Stimulated activated CD4-positive, alpha-beta T cell treated with anti-CD3 and anti-CD28 coated beads, Interleukin-2, amount 100 ng/mL, for 24 hours (primary cell): ENCODE results near the gene SUSD2.
"Not testable (repeated sequence)": the region's sequence is repeated elsewhere in the genome, so short reads cannot be mapped to it uniquely, and the experiment has no call there.

Source experiments
- DNase-seq, 2 donors: peaks; one replicate each; pipeline ENCODE4 v3.0.0-alpha.2; 2020

Gene SUSD2, protein sequence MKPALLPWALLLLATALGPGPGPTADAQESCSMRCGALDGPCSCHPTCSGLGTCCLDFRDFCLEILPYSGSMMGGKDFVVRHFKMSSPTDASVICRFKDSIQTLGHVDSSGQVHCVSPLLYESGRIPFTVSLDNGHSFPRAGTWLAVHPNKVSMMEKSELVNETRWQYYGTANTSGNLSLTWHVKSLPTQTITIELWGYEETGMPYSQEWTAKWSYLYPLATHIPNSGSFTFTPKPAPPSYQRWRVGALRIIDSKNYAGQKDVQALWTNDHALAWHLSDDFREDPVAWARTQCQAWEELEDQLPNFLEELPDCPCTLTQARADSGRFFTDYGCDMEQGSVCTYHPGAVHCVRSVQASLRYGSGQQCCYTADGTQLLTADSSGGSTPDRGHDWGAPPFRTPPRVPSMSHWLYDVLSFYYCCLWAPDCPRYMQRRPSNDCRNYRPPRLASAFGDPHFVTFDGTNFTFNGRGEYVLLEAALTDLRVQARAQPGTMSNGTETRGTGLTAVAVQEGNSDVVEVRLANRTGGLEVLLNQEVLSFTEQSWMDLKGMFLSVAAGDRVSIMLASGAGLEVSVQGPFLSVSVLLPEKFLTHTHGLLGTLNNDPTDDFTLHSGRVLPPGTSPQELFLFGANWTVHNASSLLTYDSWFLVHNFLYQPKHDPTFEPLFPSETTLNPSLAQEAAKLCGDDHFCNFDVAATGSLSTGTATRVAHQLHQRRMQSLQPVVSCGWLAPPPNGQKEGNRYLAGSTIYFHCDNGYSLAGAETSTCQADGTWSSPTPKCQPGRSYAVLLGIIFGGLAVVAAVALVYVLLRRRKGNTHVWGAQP

DNA sequence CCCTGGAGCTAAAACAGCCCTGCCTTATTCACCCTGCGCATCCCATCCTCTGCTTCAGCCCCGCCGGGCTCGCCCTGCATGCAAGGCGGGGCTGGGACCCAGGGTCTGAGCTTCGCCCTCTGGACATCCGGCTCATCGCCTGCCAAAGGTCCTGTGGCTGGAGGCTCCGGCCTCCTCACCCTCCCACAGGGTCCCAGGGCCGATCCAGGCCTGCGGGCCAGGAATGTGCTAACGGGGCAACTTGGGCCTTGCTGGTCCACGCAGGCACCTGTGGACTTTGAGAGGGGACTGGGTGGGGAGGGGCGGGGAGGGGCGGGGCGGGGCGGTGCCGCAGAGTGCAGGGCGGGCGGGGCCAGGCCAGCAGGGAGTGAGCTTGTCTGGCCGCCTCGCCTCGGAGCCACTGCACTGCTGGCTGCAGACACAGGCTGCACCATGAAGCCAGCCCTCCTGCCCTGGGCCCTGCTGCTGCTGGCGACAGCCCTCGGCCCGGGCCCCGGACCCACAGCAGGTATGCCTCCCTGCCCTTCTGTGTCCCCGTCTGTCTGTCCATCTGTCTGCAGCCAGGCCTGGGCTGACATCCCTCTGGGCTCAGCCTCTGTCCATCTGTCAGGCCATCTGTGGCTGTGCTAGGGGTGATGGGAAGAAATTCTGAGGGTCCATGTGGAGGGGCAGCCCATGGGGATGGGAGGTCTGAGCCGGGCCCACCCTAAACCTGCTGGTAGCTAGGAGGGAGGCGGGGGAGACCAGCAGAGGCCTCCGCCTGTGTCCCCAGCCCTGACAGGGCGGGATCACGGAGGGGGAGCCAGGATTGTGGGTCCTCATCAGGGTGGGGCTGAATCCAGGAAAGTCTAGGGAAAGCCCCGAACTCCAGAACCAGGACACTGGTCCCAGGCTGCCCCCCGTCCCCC is at the start of gene SUSD2:
TSS of gene SUSD2 (plus strand) at position 400 of the 908 bp plus-strand sequence. CDS start at position 433, 33 bp downstream.
- no peak for DNase-seq

DNA sequence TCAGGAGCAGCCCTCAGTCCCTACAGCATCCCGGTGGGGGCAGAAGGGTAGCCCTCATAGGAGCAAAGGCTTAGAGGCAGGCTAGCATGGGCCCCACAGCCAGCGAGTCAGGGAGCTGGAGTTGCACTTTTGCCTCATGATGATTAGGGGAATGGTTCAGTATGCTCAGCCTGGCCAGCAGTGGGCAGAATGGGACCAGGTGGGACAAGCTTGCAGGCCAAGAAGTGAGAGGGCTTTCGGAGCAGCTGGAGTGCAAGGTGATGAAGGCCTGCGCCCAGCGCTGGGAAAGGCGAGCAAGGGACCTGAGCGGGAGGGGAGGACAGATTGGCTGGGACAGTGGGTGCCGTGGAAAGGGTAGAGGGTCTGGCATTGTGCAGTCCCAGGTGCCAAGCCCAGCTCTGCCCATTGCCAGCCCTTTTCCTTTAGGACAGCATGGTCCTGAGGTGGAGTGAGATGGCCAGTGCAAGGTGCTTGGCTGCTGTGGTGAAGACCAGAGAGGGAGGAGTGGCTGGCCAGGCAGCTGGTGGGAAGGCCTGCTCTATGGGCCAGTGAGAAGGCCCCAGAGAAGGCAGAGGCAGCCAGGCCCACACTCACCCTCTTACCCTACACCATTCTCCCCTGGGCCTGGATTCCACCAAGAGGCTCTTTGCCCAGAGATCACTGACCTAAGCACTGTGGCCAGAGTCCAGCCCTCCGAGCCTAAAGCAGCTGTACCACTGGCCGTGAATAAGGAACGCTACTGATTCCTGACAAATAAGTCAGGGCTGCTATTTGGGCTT is 47.9 kb upstream of the SUSD2 start:
- DNase-seq: peak in 1 of 2 donors; percentile 21

GRCh38 chr22:24134090-24134846 is 47.0 kb upstream of the SUSD2 start:
- DNase-seq: peak; percentile 56 to 69

- DNase-seq: not testable (repeated sequence)
Observed at GRCh38 chr22:24136533-24136932, 44.8 kb upstream of the SUSD2 start.

DNA sequence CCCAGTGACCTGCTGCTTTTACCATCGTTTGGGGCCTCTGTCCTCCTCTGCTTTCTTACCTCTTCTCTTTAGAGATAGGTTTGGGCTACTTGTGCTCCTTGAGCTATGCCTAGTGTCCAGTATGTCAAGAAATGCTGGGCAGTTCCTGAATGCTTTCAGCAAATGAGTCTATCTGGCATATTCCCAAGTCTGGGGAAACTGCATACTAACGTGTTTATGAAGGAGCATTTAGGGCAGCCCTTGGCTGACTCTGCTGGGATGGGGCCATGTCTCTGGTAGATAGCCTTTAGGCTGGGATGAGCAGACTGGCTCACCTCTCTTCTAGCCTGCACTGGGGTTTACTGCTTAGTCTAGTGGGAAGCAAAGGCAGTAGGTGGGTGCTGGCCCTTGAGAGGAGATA is 43.7 kb upstream of the SUSD2 start:
- no peak for DNase-seq

- no peak for DNase-seq
Observed at GRCh38 chr22:24138649-24139420, 42.5 kb upstream of the SUSD2 start.

GRCh38 chr22:24140357-24140756 is 40.9 kb upstream of the SUSD2 start:
- no peak for DNase-seq

GRCh38 chr22:24141586-24141985 is 39.7 kb upstream of the SUSD2 start:
- peak; percentile 22 to 38 for DNase-seq

DNA sequence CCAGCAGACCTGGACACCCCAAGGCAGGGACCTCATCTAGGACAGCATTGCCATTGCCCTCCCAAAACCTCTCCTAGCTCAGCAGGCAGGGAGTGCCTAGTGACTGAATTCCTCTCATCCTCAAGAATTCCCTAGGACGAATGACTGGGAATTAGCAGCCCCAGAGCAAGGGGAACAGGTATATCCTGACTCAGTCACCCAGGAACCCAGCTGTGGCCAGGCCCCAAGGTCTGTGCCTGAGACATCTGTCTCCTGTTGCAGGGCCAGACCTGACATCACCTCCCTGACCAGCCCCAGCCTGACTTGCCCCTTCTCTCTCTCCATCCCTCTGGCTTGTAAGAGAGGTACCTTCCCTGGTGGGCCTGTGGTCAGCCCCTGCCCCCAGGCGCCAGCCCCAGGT is 39.0 kb upstream of the SUSD2 start:
- no peak for DNase-seq

DNA sequence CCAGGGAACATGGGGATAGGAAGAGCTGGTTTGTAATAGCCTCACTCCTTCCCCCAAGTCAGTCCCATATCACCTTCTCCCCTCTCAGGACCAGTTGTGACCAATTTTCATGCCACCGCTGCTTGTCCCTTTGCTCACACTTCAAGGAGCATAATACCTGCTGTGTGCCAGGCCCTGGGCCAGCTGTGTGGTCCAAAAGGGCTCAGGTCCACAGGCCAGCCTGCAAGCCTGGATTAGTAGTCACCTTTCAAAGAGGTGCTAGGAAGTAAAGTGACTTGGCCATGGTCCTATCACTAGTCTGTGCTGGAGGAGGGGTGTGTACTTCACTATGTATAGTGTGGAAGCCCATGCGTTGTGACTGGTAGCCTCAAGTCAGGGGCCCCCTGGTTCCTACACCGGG is 38.5 kb upstream of the SUSD2 start:
- DNase-seq: no peak

DNA sequence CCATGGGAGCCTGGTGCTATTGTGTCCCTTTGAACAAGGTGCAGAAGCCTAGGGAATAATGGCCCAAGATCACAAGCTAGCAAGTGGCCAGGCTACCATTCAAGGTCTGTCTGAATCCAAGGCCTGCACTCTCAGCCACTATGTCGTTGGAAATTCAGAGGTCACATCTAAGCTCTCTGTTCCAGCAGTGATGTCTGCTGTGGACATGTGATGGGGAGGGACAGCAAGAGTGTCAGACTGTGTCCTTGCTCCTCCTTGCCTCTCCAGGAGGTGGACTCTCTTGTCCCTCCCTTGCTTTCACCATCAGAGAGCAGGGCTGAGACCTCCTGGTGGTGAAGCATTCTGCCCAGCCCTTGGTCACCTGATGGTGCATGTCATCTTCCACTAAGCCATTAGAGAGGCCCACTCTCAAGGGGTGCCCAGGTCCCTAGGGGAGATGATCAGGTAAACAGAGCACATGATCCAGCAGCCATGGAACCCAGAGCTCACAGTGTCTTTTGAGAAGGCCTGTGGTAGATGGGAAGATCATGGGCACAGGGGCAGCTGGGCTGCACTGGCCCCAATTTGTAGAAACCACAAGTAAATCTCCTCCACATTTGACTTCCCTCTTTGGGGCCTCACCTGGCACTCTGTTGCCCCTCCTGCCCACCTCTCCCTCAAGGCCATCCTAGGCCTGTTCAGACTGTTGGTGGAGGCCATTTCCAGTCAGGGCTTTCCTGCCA is 37.1 kb upstream of the SUSD2 start:
- no peak for DNase-seq

DNA sequence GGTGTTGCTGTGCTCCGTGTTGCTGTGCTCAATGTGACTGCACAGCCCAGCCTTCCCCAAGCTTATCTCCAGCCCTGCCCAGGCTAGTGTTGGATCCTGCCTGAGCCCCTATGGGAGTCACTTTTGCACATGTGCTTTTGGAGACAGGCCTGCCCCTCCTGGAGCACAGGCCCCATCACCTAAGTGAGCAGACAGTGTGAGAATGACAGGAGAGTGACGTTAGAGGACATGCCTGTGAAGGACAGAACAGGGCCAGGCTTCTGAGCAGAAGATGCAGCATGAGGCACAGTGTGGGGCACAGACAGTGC is 36.6 kb upstream of the SUSD2 start:
- no peak for DNase-seq

DNA sequence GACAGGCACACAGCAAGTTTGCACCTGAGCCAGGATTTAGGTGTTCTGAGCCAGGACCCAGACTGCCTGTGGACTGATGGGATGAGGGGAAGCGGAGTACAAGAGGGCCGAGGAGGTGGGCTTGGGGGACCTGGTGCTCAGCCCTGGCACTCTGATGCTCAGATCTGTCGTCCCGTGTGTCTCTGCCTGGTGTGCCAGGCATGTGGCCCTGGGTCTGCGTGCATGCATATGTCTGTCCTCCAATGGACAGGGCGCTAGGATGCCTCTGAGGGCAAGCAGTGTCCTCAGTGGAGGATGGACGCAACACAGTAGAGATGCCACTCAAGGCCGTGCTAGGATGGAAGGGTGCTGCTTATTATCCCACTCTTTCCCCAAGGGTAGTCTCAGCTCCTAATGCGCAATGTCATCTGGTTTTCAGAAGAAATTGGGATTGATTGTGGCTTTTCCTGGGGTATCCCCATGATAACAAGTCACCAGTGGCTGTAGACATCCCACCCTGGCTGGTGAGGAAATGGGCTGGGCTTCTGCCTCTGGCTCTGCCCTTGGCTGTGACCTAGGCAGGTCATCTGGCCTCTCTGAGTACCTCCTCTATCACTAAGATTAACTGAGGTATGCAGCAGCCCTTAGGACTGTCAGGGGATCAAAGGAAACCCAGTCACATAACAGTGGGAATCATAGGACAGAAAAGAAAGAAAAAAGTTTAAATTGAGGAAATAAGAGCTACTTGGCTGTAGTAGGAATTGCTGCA is 35.7 kb upstream of the SUSD2 start:
- no peak for DNase-seq

GRCh38 chr22:24146194-24146616 is 35.1 kb upstream of the SUSD2 start:
- DNase-seq: no peak

DNA sequence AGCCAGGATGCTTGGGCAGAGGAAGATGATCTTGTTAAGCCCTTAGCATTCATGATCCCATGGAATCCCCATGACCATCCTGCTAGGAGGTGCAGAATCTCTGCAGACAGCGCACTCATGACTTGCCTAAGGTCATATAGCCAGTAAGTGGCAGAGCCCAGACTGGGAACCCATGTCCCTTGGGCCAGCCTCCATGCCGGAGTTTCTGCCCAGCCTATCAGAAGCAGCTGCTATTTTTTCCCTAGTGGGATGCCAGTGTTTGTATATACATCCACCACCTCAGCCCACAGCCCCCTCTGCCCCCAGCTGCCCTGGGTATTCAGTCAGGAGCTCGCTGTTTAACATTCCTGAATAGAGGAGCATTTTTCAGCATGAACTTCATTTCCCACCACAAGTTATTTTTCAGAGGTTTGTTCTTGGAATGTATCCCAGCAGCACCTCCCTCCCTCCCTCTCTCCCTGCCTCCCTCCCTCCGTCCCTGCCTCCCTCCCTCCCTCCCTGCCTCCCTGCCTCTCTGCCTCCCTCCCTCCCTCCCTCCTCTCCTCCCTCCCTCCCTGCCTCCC is 34.4 kb upstream of the SUSD2 start:
- no peak for DNase-seq

DNA sequence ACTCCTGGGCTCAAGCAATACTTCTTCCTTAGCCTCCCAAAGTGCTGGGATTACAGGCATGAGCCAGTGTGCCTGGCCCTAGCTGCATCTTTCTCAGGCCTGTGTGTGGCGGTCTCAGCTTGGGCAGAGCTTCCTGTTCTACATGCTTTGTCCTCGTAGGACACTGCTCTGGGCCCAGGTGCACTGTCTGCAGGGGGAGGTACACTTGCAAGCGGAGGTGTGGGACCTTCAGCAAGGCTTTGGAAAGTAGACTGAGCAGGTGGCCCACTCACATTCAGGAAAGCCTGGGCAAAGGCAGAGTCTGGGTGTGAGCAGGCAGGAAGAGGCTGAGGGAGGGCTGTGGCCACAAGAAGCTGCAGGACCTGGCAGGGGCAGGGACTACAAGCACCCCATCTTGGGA is 33.6 kb upstream of the SUSD2 start:
- no peak for DNase-seq

GRCh38 chr22:24148266-24149197 is 32.8 kb upstream of the SUSD2 start:
- no peak for DNase-seq

DNA sequence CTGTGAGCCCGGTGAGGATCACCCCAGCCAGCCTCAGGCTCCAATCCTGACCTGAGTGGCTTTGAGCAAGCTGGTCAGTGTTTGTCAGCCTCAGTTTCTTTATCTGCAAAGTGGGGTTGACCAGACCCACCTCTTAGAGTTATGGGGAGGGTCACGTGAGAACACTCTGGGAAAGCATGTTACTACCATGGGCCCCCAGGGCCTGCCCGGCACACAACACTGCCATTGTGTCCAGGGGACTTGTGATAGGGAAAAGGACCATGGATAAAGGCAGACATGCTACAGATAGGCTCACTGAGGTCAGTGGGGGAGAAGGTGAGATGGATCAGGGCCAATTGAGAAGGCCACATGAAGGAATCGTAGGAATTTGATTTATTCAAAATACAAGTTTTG is 32.1 kb upstream of the SUSD2 start:
- no peak for DNase-seq
